DLD1 (cell line): Measurements from ENCODE around the gene CFAP52.
"Not testable (repeated sequence)": the region's sequence is repeated elsewhere in the genome, so short reads cannot be mapped to it uniquely, and the experiment has no call there.

ENCODE experiments used
- in situ Hi-C: cut with HindIII; loops from 2 replicates; pipeline ENCODE4 v1.10.0; 2017; ENCODE audit warnings: low sequenced_read_pairs

The CFAP52 gene

GRCh38 chr17:9576521-9577372 lies at the start of gene CFAP52:
Gene CFAP52, plus strand, starts transcription at chr17:9576642. Its CDS starts 54 bp downstream, at chr17:9576696.
- in situ Hi-C loops, result no loop called here

DNA sequence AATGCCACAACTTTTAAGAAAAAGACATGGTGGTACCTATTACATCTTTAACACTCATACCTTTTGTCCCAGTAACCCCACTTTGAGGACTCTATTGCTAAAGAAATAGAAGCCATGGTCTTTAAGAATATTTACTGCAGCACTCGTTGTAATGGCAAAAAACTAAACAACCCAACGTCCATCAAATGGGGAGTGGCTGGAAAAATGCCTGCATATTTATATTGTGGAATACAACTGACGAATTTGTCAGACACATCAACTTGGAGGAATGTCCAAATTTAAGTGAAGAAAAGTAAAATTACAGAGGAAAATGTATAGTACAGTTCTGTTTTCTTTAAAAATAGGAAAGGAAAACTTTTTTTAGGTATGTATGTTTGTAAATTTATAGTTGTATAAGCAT lies 48.7 kb upstream of the CFAP52 start:
- in situ Hi-C loops, result no loop called here

DNA sequence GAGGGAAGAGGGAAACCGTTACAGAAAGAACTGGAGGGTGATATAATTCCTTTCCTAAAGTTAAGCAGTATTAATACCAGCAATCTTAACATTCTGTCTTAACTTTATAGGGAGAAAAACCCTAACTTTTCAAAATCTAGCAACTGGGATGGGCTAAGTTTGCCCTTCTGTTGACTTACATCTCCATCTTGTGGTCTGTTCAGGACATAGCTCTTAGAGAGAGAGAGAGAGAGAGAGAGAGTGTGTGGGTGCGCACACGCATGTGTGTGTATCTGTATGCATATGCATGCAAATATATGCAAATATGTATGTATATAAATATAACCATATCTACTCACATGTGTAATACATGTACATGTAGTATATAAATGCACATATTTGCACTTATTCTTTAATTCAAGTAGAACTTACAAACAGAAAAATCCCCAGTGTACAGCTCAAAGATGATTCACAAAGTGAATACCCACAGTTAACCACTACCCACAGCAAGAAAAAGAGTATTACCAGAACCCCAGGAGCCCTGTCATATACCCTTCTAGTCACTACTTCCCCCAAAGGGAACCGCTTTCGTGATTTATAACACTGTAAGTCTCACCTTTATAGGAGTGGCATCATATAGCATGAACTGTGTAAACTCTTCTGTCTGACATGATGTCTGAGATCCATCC lies 47.3 kb upstream of the CFAP52 start:
- in situ Hi-C loops, result no loop called here

DNA sequence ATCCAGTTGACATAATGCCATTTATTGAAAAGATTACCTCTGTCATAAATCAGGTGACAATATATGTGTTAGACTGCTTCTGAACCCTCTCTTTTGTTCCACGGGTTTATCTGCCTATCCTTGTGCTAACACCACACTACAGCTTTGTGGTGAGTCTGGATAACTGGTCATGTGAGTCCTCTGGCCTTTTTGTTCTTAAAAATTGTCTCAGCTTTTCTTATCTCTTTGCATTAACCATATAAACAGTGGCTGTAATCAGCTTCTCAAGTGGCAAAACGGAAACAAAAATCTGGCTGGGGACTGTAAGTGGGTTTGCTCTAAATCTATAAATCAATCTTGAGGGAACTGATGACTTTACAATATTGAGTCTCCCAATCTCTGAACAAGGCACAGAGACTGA lies 45.4 kb upstream of the CFAP52 start:
- in situ Hi-C loops, result no loop called here

- in situ Hi-C loops, result no loop called here
These were observed 43.7 kb upstream of the CFAP52 start for GRCh38 chr17:9532715-9533114.

- in situ Hi-C loops, result no loop called here
These were observed 43.0 kb upstream of the CFAP52 start for GRCh38 chr17:9533441-9533840.

- in situ Hi-C loops, result no loop called here
These were observed 40.4 kb upstream of the CFAP52 start for GRCh38 chr17:9536061-9536460.

GRCh38 chr17:9537177-9537776 lies 39.2 kb upstream of the CFAP52 start:
- in situ Hi-C loops, result no loop called here

DNA sequence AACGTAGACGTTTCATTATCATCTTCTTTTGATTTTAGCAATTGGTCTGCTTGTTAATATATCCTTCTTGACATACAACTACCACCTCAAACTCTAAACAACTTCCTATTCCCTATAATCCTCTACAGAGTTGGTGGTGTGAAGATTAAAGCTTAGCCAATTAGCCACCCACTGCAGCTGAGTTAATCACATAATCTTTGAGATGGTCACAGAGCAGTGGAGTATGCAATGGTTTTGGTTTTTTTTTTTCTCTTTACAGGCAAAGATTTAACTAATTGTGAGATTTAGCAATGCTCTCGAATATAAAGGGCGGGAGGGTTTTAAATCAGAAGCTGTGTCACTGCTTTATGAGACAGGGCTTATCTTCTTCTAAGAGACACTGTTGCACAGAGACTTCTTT lies 37.8 kb upstream of the CFAP52 start:
- in situ Hi-C loops, result no loop called here

DNA sequence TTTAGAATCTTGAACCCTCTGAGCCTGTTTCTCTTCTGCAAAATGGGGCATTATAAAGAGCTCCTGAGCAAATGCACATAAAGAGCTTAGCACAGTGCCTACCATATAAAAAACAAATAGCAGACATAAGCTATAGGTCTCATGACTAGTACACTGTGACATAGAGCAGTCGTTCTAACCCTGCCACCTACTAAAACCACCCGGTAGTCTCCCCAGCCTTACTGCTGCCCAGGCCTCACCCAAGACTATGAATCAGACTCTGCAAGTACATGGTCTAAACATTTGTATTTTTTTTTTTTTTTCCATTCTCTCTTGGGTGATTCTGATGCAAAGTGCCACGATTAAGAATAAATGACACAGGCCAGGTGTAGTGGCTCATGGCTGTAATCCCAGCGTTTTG lies 34.7 kb upstream of the CFAP52 start:
- in situ Hi-C loops, result no loop called here

DNA sequence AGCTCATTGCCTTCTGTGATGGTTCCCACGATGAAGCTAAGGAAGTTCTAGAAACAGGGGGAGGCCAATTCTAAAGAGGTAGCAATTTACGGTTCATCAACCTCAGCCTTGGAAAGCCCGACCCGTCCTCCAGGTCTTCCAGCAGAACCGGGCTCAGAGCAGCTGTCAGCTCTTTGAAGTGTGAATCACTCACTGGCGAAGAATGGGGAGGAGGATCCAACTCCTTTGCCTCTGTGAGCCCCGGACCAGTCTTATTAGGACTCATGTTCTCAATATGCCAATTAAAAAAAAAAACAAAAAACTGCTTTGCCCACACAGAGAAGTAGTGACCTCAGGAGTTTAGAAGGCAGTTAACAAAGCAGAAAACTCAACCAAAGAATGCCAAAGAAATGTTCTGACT lies 32.2 kb upstream of the CFAP52 start:
- in situ Hi-C loops, result no loop called here

- in situ Hi-C loops, result no loop called here
These were observed 27.2 kb upstream of the CFAP52 start for GRCh38 chr17:9549215-9549614.

DNA sequence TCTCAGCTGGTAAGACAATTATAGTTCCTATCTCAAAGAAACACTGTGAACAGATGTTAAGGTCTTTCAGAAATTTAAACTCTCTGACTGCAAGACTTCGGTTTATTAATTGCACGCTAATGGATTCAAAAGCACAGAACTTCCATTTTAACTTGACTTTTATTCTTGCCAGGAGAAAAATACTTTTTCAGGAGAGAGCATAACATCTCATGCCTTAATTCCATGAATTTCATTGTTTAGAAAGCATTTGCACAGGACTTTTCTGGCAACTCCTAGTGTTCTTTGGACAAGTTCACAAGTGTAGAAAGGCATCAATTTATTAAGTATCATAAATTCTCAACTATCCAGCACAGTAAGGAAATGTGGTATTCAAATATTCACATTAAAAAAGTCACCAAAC lies 23.3 kb upstream of the CFAP52 start:
- in situ Hi-C loops, result no loop called here

GRCh38 chr17:9553596-9553995 lies 22.8 kb upstream of the CFAP52 start:
- in situ Hi-C loops, result no loop called here

DNA sequence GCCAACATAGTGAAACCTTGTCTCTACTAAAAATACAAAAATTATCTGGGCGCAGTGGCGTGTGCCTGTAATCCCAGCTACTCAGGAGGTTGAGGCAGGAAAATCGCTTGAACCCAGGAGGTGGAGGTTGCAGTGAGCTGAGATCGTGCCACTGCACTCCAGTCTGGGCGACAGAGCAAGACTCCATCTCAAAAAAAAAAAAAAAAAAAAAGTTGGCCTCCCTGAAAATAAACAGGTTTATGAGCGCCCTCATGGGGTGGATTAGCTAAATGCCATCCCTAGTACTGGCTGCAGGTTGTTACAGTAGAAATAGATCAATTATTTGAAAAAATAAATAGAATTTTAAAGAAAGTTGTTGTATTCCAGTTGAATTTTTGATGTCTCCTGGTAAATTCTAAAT lies 21.7 kb upstream of the CFAP52 start:
- in situ Hi-C loops, result not testable (repeated sequence)

DNA sequence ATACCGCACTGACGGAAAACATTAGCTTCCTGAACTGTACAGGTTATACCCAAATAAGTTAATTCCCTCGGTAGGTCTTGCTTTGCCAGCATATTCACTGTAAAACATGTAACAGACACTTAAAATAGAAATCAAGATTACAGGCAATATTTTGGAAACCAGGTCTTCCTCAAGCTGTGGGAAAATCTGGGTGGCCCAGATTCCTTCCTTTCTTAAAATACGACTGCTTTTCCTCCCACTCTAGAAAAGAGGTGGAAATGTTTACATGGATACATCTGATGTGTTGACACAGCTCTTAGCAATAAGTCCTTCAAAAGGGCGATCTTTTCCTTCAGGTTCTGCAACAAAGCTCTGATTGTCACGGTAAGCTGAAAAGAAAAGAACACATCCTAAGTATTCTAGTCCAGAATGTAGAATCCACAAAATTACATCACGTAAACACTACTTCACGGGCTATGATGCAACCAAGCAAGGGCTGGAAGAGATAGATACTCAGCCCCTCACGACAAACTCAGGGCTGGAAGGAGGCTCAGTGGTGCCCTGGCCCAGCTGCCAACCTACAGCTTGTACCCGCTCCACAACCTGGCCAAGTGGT lies 19.2 kb upstream of the CFAP52 start:
- in situ Hi-C loops, result no loop called here

DNA sequence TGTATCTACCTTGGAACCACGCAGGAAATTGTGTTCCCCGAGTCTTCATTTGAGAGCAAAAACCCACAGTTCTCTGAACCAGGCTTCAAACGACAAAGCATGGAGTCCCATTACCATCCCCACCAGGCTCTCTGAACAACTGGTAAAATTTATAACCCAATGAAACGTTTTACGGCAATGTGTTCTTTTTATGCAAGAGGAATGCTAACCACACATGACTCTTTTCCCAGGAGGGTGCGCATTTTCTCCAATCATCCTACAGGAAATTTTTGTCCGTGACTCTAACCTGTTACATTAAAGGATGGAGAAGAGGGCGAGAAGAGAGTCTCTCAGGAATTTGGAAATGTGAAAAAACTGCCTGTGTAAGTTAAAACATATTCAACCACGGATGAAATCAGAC lies 18.6 kb upstream of the CFAP52 start:
- in situ Hi-C loops, result no loop called here

DNA sequence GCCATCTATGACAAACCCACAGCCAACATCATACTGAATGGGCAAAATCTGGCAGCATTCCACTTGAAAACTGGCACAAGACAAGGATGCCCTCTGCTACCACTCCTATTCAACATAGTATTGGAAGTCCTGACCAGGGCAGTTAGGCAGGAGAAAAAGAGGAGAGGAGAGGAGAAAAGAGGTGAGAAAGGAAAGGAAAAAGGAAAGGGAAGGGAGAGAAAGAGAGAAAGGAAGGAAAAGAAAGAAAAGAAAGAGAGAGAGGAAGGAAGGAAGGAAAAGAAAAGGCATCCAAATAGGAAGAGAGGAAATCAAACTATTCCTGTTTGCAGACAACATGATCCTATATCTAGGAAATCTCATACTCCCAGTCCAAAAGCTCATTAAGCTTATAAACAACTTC lies 12.3 kb upstream of the CFAP52 start:
- in situ Hi-C loops, result no loop called here

- in situ Hi-C loops, result no loop called here
These were observed 10.4 kb upstream of the CFAP52 start for GRCh38 chr17:9566067-9566466.

- in situ Hi-C loops, result not testable (repeated sequence)
These were observed 9.7 kb upstream of the CFAP52 start for GRCh38 chr17:9566739-9567138.

DNA sequence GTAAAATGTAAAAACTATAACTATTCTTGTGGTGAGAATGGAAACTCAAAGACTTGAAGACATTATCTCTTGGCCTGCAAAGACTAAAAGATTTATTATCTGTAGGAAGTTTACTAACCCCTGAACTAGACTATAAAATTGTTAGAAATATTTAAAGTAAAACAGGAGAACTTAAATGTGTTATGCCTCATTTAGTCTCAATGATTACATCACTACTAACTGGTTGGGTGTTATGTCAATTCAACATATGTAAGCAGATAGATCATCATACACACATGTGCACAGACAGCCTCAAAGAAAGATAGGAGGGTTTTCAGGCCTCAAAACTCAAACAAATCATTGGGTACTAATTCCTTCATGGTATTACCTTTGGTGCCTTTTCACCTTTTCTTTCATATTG lies 8.4 kb upstream of the CFAP52 start:
- in situ Hi-C loops, result no loop called here
